ENCODE measurements around the gene ZSCAN1.

Gene ZSCAN1

DNA sequence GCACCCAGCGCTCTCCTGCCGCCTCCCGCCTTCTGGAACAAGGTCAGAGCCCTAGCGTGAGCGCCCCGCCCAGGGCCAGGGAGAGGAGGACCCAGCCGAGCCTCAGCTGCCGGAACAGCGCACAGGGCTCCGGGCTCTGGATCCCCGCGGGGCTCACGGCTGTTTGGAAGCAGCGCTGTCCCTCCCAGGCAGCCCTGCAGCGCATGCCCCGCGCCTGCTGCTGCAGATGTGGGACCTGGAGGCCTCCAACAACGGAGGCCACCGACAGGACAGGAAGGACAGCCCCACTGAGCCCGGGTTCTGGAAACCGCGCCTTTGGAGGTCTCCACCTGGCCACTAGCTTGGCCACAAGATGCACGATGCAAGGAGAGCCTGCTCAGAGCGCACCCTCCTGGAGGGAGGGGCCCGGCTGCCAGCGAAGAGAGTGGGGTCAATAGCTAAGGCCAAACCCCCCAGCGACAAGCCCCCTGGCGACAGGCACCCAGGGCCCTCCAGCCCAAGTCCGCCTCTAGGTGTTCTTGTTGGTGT, 51.6 kb downstream of the ZSCAN1 start:
- no peak for DNase-seq

- no peak for DNase-seq
Observed at GRCh38 chr19:58086825-58087710, 53.2 kb downstream of the ZSCAN1 start.

DNA sequence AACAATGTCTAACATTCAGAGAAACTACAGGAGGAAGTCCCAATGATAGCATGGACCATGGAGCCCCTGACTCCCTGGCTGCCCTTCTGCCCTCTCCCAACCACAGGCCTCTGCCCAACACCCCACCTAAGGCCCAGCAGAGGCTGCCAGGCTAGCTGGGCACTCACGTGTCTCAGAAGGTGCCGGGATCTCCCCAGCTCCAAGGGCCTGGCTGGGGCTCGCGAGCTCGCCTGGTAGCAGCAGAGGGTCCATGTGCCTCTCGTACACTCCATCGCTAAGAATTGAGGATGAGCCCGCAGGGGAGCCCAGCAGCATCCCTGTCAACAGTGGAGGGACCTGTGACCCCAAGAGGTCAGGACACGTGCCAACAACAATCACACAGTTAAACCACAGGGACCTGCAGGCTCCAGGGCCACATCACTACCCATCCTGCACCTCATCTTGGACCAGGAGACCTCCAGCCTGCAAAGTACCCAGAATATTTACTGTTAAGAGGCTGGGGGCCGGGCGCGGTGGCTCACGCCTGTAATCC, 54.8 kb downstream of the ZSCAN1 start:
- DNase-seq: no peak

- no peak for DNase-seq
Observed at GRCh38 chr19:58089846-58090245, 56.0 kb downstream of the ZSCAN1 start.

DNA sequence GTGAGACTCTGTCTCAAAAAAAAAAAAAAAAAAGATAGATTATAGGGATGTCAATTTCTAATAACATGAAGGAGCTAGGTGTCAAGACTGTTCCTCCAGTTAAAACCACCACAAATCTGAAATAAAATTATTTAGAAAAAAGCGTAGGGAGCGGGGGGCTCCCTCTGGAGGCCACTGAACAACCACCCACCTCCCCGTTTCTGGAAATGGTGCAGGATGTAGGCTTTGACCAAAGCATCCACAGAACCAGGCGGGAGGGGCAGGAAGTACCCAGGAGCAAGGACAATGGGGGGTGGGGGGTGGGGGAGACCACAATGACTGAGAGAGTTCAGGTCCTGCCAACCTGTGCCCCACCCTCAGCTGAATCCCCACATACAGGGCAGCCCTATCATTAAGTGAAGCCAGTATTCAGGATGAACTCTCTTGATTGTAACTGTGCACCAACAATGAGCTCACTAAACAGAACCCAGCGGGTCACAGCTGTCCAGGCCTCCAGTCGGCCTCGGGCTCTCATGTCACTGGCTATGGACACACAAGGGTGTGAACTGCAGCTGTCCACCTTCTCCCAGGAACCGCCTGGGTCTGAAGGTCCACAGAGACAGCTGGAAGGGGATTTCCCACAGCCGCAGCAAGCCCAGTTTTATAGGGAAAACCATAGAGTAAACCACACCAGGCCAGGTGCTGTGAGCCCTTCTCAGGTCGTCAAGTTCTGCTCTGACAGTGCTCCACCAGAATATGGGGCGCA, 57.6 kb downstream of the ZSCAN1 start:
- DNase-seq: no peak

DNA sequence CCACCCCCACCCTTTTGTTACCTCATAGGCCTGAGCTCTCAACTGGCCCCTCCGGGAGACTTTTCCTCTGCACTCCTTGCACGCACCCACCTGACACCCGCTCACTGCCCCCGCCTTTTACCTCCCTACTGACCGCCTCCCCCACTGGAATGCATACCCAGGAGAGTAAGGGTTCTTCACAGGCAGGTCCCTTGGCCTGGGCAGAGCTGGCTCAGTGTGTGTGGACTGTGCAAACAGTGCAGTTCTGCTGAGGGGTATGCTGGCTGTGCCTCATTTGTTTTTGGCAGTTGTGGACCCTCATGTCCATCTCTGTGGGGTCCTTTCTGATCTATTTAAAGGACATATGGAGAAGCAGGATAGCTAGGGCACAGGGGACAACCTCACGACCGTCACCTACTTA, 59.2 kb downstream of the ZSCAN1 start:
- DNase-seq: no peak

DNA sequence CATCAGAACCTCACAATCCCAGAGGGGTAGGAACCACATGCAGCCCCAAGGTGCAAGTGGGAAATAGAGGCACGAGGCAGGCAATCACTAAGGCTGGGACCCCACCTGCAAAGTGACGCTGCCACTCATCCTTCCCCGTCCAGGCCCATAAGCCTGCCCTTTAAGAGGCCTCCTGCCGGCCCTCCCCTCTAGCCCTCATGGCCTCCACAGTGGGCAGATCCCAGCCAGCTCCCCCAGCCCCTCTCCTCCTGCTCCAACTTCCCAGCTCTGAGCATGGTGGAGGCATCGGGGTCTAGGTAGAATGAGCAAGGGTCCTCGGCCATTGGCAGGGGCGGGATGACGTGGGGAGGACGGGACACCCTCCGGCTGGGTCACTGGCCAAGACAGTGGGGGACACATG, 61.5 kb downstream of the ZSCAN1 start:
- no peak for DNase-seq

- DNase-seq: no peak
Observed at GRCh38 chr19:58096884-58097283, 63.1 kb downstream of the ZSCAN1 start.

- no peak for DNase-seq
Observed at GRCh38 chr19:58097349-58097748, 63.5 kb downstream of the ZSCAN1 start.

- peak; percentile 89 for DNase-seq
Observed at GRCh38 chr19:58097781-58098681, 64.2 kb downstream of the ZSCAN1 start, which contains the start of gene ZSCAN18. TSS of gene ZSCAN18 (minus strand) at chr19:58098231. CDS start at chr19:58090267, 7,964 bp downstream.

DNA sequence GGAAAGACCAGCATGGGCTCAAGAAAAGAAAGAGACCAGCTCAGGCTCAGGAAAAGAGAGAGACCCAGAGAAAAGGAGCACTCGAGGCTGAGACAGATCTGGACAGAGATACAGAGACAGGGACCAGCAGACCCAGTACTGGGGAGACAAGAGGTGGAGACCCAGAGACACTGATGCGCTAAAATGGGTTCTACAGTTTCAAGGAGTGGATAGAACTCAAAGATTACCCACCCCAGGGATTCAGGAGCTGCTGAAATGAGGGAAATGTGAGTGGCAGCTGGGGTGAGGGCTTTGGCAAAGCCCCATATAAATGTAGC, 64.8 kb downstream of the ZSCAN1 start:
- no peak for DNase-seq

Measured in NCI-H1436 treated with DMSO at 0.1 percent for 48 hours (cell line).